Lower lobe of right lung (tissue), 2 donors: Measurements from ENCODE around the gene VAV2. TPM values are rescaled to one million over a fixed set of nuclear protein-coding genes. Genes with fewer than 3 reads are reported as not detected.
A peak's percentile ranks its signal among the peaks of the same experiment; 100 is the strongest.

Experiments used
- ATAC-seq, 2 donors: fragments of 200-7000 bp; cut with Tn5 transposase; one replicate each; pipeline ENCODE4 v1.9.1; 2020 to 2022; ENCODE audit warnings: mild to moderate bottlenecking in 2 of 2, moderate library complexity in 2 of 2
- DNase-seq: peaks from one replicate; pipeline ENCODE4 v3.0.0-alpha.2; 2020
- H3K27ac ChIP-seq: fragments of 200-600 bp; one replicate; pipeline ENCODE4 v1.8.0; 2022
- H3K27me3 ChIP-seq: fragments of 200-600 bp; one replicate; pipeline ENCODE4 v1.8.0; 2022; ENCODE audit warnings: low read depth
- H3K36me3 ChIP-seq: fragments of 200-600 bp; one replicate; pipeline ENCODE4 v1.8.0; 2022; ENCODE audit warnings: mild to moderate bottlenecking
- H3K4me1 ChIP-seq: fragments of 200-600 bp; one replicate; pipeline ENCODE4 v1.8.0; 2022
- H3K4me3 ChIP-seq: fragments of 200-600 bp; one replicate; pipeline ENCODE4 v1.8.0; 2022; ENCODE audit warnings: mild to moderate bottlenecking
- H3K9me3 ChIP-seq: fragments of 200-600 bp; one replicate; pipeline ENCODE4 v1.8.0; 2022
- intact Hi-C: fragments of 100-400 bp; cut with DNase I; formaldehyde crosslinking; loops from one replicate; pipeline ENCODE4 v1.11.0; 2022
- total RNA-seq: library from RNA; stranded (reverse); fragmentation: NEBNext Ultra II Directional; extraction: Animal tissue kit (Norgen Biotek cat#: 25700); gene quantifications from one replicate; pipeline ENCODE4 v1.2.1, GENCODE V29; 2021
- TF ChIP-seq, protein P1 (sequence below): fragments of 200-600 bp; IDR thresholded peaks from one replicate; pipeline ENCODE4 v1.8.0; 2022; ENCODE audit warnings: antibody characterized with exemption, mild to moderate bottlenecking
- donor health status: DM: no; HTN: yes; CAD: no; lungs with severe emphysema.

Gene VAV2
- total RNA-seq, 1 donor from 2014 or later: 26.9 TPM

DNA sequence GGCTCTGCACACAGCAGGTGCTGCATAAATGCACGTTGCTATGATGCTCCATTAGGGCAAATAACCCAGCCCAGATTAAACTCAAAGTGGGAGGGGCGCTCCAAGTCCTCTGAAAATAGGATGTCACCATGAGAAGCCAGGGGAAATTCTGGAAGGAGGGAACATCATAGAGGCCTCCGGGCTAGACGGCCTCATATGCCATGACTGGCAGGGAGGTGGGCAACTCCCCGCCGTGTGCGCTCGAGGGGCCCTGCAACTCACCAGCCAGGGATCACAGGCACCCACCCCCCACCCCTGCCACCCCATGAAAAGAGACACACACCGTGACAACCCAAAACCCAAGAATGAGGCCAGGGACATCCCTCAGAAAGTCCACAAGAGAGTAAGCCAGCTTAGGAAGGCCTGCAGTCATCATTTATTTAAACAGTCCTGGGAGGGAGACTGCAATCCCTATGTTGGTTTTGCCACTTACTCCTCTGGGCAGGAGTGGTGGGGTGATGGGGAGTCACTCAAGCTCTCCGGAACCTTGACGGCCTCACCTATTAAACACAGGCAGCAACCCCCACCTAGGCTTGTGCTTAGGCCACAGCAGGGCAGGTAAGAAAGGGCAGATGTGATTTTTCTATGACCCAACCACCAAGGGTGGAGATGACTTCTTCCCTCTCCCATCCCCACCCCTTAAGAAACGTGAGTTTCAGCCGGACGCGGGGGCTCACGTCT is 4.0 kb downstream of the VAV2 start:
- DNase-seq (no peak), ATAC-seq (no peak)
- intact Hi-C loops: no loop called here
- H3K4me3 ChIP-seq: no peak overlapping the region
- H3K36me3 ChIP-seq: no peaks in the 10 kb centered on the region
- H3K27me3 ChIP-seq: no peaks in the 10 kb centered on the region
- peaks cover 16% of the 10 kb centered on the region for H3K4me1 ChIP-seq
- no peak overlapping the region for H3K27ac ChIP-seq
- TF ChIP-seq, protein P1, sequence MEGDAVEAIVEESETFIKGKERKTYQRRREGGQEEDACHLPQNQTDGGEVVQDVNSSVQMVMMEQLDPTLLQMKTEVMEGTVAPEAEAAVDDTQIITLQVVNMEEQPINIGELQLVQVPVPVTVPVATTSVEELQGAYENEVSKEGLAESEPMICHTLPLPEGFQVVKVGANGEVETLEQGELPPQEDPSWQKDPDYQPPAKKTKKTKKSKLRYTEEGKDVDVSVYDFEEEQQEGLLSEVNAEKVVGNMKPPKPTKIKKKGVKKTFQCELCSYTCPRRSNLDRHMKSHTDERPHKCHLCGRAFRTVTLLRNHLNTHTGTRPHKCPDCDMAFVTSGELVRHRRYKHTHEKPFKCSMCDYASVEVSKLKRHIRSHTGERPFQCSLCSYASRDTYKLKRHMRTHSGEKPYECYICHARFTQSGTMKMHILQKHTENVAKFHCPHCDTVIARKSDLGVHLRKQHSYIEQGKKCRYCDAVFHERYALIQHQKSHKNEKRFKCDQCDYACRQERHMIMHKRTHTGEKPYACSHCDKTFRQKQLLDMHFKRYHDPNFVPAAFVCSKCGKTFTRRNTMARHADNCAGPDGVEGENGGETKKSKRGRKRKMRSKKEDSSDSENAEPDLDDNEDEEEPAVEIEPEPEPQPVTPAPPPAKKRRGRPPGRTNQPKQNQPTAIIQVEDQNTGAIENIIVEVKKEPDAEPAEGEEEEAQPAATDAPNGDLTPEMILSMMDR: no peak
- no peaks in the 10 kb centered on the region for H3K9me3 ChIP-seq

DNA sequence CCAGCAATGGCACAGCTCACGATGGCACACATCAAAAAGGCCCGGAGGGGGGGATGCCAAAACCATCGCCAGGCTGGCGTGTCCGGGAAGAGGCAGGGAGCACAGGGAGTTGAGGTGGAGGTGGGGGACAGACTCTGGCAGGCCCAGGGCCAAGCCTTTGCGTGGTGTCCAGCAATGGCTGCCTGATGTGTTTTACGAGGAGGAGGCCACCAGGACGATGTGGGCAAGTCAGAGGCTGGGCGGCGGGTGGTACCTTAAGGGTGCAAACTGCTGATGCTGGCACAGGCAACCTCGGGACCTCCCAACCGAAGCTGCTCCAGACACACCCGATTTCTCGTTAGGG is 4.7 kb downstream of the VAV2 start:
- Histone ChIP-seq H3K9me3 (no peaks in the 10 kb centered on the region), H3K4me3 (no peak overlapping the region), H3K27me3 (no peaks in the 10 kb centered on the region), H3K4me1 (peaks cover 15% of the 10 kb centered on the region), H3K36me3 (no peaks in the 10 kb centered on the region), H3K27ac (no peak overlapping the region)
- DNase-seq (no peak), ATAC-seq (no peak)
- TF ChIP-seq, protein P1: no peak
- intact Hi-C loops: no loop called here

DNA sequence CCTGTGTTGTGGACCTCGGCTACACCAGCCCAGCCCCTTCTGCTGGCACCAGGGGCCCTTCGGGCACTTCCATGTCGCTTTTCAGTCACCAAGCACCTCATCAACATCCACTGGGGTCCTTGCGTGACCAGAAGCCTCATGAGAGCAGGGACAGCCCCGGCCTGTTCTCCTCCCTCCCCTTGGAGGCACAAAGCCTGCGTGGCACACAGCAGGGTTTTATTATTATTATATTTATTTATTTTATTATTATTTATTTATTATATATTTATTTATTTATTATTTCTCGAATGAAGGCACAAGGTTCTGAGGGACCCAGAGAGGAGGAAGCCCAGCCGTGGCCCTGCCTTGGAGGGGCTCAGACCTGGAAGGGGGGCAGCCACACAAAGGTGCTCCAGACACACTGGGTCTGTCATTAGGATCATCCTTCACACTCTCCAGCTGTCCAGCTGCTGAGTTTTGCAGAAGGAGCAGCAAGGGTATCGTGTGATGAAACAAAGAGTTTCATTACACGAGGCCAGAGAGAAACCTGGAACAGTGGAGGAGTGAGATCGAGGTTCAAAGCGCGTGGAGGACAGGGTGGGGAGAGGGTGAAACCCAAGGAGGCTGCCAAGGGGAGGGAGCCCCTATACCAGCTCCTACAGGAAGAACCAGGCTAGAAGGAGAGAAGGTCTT is 5.2 kb downstream of the VAV2 start:
- DNase-seq (no peak), ATAC-seq (no peak)
- no peaks in the 10 kb centered on the region for H3K9me3 ChIP-seq
- no peaks in the 10 kb centered on the region for H3K27me3 ChIP-seq
- intact Hi-C loops: no loop called here
- peaks cover 18% of the 10 kb centered on the region for H3K4me1 ChIP-seq
- H3K27ac ChIP-seq: no peak overlapping the region
- TF ChIP-seq, protein P1: no peak
- H3K4me3 ChIP-seq: no peak overlapping the region
- no peaks in the 10 kb centered on the region for H3K36me3 ChIP-seq

DNA sequence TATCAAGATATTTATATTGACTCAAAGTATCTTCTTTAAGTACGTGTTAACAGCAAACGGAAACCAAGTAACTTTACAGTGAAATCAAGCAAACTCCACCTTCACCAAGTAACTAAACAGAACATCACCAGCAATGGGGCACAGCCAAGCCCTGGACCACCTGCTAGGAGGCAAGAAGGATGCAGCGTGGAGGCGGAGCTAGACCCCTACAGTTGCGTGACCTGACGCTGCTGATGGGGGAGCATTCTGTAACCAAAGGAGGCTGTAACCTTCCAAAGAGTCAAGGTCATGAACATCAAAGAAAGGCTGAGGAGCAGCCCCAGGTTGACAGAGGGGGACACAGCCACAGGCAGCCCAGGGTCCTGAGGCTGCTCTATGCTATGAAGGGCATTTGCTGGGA is 6.1 kb downstream of the VAV2 start:
- H3K4me1 ChIP-seq: peaks cover 18% of the 10 kb centered on the region
- TF ChIP-seq, protein P1: no peak
- no peaks in the 10 kb centered on the region for H3K36me3 ChIP-seq
- no peak overlapping the region for H3K4me3 ChIP-seq
- intact Hi-C loops: no loop called here
- no peaks in the 10 kb centered on the region for H3K27me3 ChIP-seq
- ATAC-seq (no peak), DNase-seq (no peak)
- no peaks in the 10 kb centered on the region for H3K9me3 ChIP-seq
- no peak overlapping the region for H3K27ac ChIP-seq

DNA sequence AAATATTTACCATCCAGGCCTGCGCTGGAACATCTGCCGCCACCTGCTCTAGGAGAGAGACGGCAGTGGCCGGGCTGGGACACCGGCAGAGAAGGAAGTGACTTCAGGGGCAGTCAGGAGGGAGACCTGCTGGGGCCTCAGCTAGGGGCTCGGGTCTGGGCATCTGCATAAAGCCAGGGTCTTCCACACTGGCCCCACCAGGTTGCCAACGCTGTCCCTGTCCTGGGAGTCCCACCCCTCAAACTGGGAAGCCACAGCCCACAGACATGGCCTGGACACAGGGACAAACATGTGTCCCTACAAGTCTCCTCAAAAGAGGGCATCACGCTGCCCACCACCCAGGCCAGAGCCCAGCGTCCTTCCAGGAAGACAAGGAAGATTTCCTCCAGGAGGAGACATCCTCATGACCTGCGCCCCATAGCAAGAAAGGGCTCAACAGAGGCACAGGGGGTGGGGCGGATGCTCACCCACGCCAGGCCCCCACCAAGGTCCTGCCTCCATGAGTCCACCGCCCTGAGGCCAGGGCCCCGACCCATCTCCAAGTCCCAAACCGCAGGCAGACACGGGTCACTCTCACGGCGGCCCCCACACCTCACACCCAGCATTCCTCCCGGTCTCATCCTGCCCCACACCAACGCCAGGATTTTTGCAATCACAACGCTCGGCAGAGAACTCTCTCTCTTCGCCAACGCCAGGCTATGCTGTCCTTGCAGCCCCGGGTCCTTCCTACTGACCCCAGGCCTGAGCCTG is 9.0 kb downstream of the VAV2 start:
- H3K9me3 ChIP-seq: no peaks in the 10 kb centered on the region
- H3K27me3 ChIP-seq: no peaks in the 10 kb centered on the region
- H3K4me1 ChIP-seq: peaks cover 31% of the 10 kb centered on the region
- intact Hi-C loops: no loop called here
- DNase-seq (peak; percentile 33), ATAC-seq (no peak)
- no peaks in the 10 kb centered on the region for H3K36me3 ChIP-seq
- H3K27ac ChIP-seq: no peak overlapping the region
- no peak overlapping the region for H3K4me3 ChIP-seq
- TF ChIP-seq, protein P1: no peak
